Jurkat, Clone E6-1 (cell line): ENCODE results near the gene ZSCAN22. TPM values are rescaled to one million over a fixed set of nuclear protein-coding genes. Genes with fewer than 3 reads are reported as not detected.
"Not testable (repeated sequence)": the region's sequence is repeated elsewhere in the genome, so short reads cannot be mapped to it uniquely, and the experiment has no call there.

Source experiments
- DNase-seq: peaks from one replicate; pipeline ENCODE4 v3.0.0-alpha.2; 2011; ENCODE audit warnings: low read depth, low spot score
- H3K4me3 ChIP-seq: 2 replicates; pipeline ENCODE4 v1.5.1; 2011; ENCODE audit warnings: mild to moderate bottlenecking, low read length, control low read depth, moderate library complexity
- polyA plus RNA-seq: library from polyadenylated mRNA; unstranded; fragments of >200 nt; gene quantifications from one replicate; pipeline ENCODE4 v1.2.1, GENCODE V29; 2012; ENCODE audit warnings: missing spikeins; ENCODE audit not compliant: insufficient read length, insufficient read depth

ZSCAN22 gene
- polyA plus RNA-seq: 1.5 TPM

- peak within 1 kb of the TSS; percentile 87 for H3K4me3 ChIP-seq
- peak; percentile 73 for DNase-seq
These were observed at the start of gene ZSCAN22 for GRCh38 chr19:58326914-58327726. TSS of gene ZSCAN22 (plus strand) at chr19:58326994. CDS start at chr19:58334803, 7,809 bp downstream.

GRCh38 chr19:58277197-58277596 lies 49.6 kb upstream of the ZSCAN22 start:
- DNase-seq: no peak
- no peak overlapping the region for H3K4me3 ChIP-seq

- H3K4me3 ChIP-seq: peak overlapping the region; percentile 71
- no peak for DNase-seq
These were observed 48.9 kb upstream of the ZSCAN22 start for GRCh38 chr19:58277748-58278540.

- peak within 1 kb of the TSS; percentile 71 for H3K4me3 ChIP-seq
- peak; percentile 97 for DNase-seq
These were observed 48.2 kb upstream of the ZSCAN22 start, which contains the start of gene ZNF8 for GRCh38 chr19:58278541-58279041. TSS of gene ZNF8 (plus strand) at chr19:58278955. CDS start at chr19:58279082, 127 bp downstream.

- peak overlapping the region; percentile 71 for H3K4me3 ChIP-seq
- no peak for DNase-seq
These were observed 47.5 kb upstream of the ZSCAN22 start for GRCh38 chr19:58279042-58279924.

GRCh38 chr19:58279925-58280316 lies 46.9 kb upstream of the ZSCAN22 start:
- H3K4me3 ChIP-seq: peak overlapping the region; percentile 71
- DNase-seq: no peak

GRCh38 chr19:58284199-58284598 lies 42.6 kb upstream of the ZSCAN22 start:
- DNase-seq: no peak
- no peak overlapping the region for H3K4me3 ChIP-seq

GRCh38 chr19:58291943-58292342 lies 34.9 kb upstream of the ZSCAN22 start:
- no peak for DNase-seq
- H3K4me3 ChIP-seq: no peak overlapping the region

GRCh38 chr19:58294743-58295374 lies 31.9 kb upstream of the ZSCAN22 start:
- DNase-seq: no peak
- H3K4me3 ChIP-seq: no peak overlapping the region

- DNase-seq: no peak
- no peak overlapping the region for H3K4me3 ChIP-seq
These were observed 30.7 kb upstream of the ZSCAN22 start for GRCh38 chr19:58296104-58296503.

GRCh38 chr19:58300620-58301019 lies 26.2 kb upstream of the ZSCAN22 start:
- no peak for DNase-seq
- no peak overlapping the region for H3K4me3 ChIP-seq

- DNase-seq: no peak
- no peak overlapping the region for H3K4me3 ChIP-seq
These were observed 22.5 kb upstream of the ZSCAN22 start for GRCh38 chr19:58304255-58304654.

- DNase-seq: no peak
- peak overlapping the region; percentile 93 for H3K4me3 ChIP-seq
These were observed 22.1 kb upstream of the ZSCAN22 start for GRCh38 chr19:58304748-58305064.

GRCh38 chr19:58305065-58305931 lies 21.5 kb upstream of the ZSCAN22 start, which contains the start of gene ERVK3-1:
TSS of gene ERVK3-1 (plus strand) at chr19:58305377. CDS start at chr19:58312169, 6,792 bp downstream.
- peak; percentile 95 for DNase-seq
- H3K4me3 ChIP-seq: peak within 1 kb of the TSS; percentile 93

- peak overlapping the region; percentile 93 for H3K4me3 ChIP-seq
- DNase-seq: no peak
These were observed 20.9 kb upstream of the ZSCAN22 start for GRCh38 chr19:58305932-58306323.

- H3K4me3 ChIP-seq: no peak overlapping the region
- no peak for DNase-seq
These were observed 19.1 kb upstream of the ZSCAN22 start for GRCh38 chr19:58307736-58308135.

- H3K4me3 ChIP-seq, DNase-seq: not testable (repeated sequence)
These were observed 16.1 kb upstream of the ZSCAN22 start for GRCh38 chr19:58310685-58311084.
